Measurements from ENCODE around the gene CCDC92B. TPM values are rescaled to one million over a fixed set of nuclear protein-coding genes. Genes with fewer than 3 reads are reported as not detected.

Gene CCDC92B
- total and polyA plus RNA-seq, 2 experiments from 2014 or later, result 0.10 TPM; not detected in 1

DNA sequence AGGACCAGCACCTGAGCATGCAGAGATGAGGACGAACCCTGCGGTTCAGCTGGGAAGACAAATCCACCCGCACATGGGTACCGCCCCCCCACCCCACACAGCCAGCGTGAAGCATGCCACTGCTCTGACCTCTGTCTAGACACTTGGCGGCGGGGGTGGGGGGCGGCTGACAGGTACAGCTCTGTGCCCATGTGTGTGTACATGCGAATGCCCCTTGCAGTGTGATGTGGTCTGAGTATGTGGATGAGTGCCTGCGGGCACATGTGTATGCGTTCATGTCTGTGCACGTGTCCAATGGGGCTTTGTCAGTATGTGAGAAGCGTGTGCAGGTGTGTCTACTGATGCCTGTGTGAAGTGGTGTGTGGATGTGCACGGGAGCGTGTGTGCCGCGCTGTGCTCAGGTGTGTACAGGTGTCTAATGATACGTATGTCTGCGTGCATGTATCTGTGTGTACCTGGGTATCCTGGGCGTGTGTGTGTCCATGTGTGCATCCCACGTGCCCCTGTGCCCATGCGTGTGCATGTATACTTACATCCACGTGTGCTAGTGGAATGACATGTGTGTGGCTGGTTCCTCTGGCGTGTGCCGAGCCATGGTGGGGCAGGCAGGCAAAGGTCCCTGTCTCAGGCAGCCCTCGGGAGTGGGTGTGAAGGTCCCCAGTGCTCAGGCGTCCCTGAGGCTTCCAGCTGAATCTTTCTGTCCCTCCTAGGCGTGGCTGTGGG is 46.1 kb upstream of the CCDC92B start:
- no peaks in the 10 kb centered on the region for H3K9me2 ChIP-seq (replicated peaks; ENCODE audit: insufficient read depth)
- no peak for DNase-seq (ENCODE audit: low spot score)
- no peak overlapping the region for H3K4me2 ChIP-seq
- no peak overlapping the region for H3K4me3 ChIP-seq
- H4K20me1 ChIP-seq (ENCODE audit: insufficient read depth, poor library complexity, severe bottlenecking), result no peaks in the 10 kb centered on the region
- TF ChIP-seq EZH2phosphoT487 (IDR thresholded peaks at IDR 0.05; ENCODE audit: low read depth, severe bottlenecking, unreplicated experiment) (no peak), EZH2 (IDR thresholded peaks at IDR 0.05; ENCODE audit: borderline replicate concordance) (no peak)
- TF ChIP-seq, protein P1, sequence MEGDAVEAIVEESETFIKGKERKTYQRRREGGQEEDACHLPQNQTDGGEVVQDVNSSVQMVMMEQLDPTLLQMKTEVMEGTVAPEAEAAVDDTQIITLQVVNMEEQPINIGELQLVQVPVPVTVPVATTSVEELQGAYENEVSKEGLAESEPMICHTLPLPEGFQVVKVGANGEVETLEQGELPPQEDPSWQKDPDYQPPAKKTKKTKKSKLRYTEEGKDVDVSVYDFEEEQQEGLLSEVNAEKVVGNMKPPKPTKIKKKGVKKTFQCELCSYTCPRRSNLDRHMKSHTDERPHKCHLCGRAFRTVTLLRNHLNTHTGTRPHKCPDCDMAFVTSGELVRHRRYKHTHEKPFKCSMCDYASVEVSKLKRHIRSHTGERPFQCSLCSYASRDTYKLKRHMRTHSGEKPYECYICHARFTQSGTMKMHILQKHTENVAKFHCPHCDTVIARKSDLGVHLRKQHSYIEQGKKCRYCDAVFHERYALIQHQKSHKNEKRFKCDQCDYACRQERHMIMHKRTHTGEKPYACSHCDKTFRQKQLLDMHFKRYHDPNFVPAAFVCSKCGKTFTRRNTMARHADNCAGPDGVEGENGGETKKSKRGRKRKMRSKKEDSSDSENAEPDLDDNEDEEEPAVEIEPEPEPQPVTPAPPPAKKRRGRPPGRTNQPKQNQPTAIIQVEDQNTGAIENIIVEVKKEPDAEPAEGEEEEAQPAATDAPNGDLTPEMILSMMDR (IDR thresholded peaks at IDR 0.05; ENCODE audit: poor library complexity), result no peak
- H3K27me3 ChIP-seq, result no peaks in the 10 kb centered on the region
- WGBS (ENCODE audit: low lambda C conversion rate, missing lambda C conversion rate), result 93% methylated on average over 27 of the region's 28 CpGs
- H2AFZ ChIP-seq, result no peak overlapping the region
- H3K4me1 ChIP-seq (ENCODE audit: insufficient read depth), result no peaks in the 10 kb centered on the region
- H3K79me2 ChIP-seq, result no peaks in the 10 kb centered on the region
- H3K9me3 ChIP-seq (ENCODE audit: low read depth), result no peaks in the 10 kb centered on the region
- H3K27ac ChIP-seq, result no peak overlapping the region
- H3K36me3 ChIP-seq (replicated peaks; ENCODE audit: insufficient read depth, low read depth), result no peaks in the 10 kb centered on the region

DNA sequence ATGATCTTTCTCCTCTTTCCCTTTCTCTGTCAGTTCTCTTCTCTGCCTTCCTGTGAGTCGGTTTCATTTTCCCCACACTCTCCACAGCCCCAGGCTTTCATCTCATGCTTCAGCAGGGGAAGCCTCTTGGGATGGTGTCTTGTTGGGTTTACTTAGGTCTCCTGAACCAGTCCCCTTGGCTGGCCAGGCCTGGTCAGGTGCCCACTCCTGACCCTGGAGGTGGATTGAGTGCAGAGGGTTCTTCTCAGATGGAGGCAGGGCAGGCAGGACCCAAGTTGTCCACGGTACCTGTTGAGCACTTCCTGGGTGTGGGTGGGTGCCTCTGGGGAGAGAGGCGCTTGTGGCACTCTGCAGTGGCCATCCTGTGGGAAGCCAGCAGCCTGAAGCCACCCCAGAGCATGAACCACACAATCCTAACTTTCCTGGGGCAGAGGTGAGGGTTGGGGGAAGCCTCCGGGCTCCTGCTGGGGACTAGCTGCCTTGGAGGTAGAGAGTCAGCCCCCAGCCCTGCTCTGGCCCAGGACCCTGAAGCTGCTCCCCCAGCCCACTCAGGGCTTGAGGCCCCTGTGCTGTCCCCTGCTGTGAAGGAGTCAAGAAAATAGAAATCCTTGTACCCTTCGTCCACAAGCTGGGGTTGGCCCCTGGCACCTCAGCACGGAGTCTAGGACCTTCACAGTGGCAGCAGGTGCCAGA is 44.8 kb upstream of the CCDC92B start:
- H3K9me3 ChIP-seq (ENCODE audit: low read depth), result no peaks in the 10 kb centered on the region
- no peak overlapping the region for H2AFZ ChIP-seq
- no peak overlapping the region for H3K4me3 ChIP-seq
- DNase-seq (ENCODE audit: low spot score), result no peak
- no peaks in the 10 kb centered on the region for H3K4me1 ChIP-seq (ENCODE audit: insufficient read depth)
- WGBS (ENCODE audit: low lambda C conversion rate, missing lambda C conversion rate), result 91% methylated on average over 6 of the region's 6 CpGs
- H3K9me2 ChIP-seq (replicated peaks; ENCODE audit: insufficient read depth), result no peaks in the 10 kb centered on the region
- H3K27ac ChIP-seq, result no peak overlapping the region
- no peaks in the 10 kb centered on the region for H3K36me3 ChIP-seq (replicated peaks; ENCODE audit: insufficient read depth, low read depth)
- no peak for TF ChIP-seq EZH2 (IDR thresholded peaks at IDR 0.05; ENCODE audit: borderline replicate concordance)
- TF ChIP-seq EZH2phosphoT487 (IDR thresholded peaks at IDR 0.05; ENCODE audit: low read depth, severe bottlenecking, unreplicated experiment), result no peak
- TF ChIP-seq, protein P1 (IDR thresholded peaks at IDR 0.05; ENCODE audit: poor library complexity), result no peak
- H3K4me2 ChIP-seq, result no peak overlapping the region
- no peaks in the 10 kb centered on the region for H4K20me1 ChIP-seq (ENCODE audit: insufficient read depth, poor library complexity, severe bottlenecking)
- H3K79me2 ChIP-seq, result no peaks in the 10 kb centered on the region
- H3K27me3 ChIP-seq, result no peaks in the 10 kb centered on the region

DNA sequence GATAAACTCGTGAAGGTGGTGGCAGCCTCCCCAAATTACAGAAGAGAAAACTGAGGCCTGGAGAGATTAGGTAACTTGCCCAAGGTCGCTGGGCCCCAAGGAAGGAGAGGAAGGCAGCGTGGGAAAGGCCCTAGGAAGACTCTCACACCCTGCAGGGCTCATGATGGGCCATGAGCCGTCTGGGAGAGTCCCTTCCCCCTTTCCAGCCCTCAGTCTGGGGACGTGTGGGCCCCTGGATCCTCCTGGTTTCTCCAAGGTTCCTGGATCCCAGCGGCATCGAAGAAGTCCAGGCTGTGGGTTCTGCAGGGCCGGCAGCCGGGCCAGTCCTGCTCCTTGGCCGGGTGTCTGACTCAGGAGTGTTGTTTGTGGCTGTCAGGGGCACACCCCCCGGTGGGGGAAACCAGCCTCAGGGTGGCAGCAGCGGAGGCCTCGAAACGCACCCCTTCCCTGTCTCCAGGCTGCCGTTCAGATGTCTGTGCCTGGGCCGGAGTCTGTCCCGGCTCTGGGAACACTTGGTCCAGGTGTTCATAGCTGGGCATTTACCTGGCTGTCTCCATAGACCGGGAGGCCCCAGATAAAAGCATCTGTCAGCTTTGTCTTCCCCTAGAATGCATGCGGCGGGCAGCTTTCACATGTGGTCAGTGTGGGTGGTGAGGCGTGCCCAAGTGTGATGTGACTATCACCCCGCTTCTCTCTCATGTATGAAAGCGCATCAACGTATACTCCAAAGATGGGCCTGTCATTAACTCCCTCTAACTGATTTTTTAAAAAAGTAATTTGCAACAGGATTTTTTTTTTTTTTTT is 43.1 kb upstream of the CCDC92B start:
- 74% methylated on average over 24 of the region's 24 CpGs for WGBS (ENCODE audit: low lambda C conversion rate, missing lambda C conversion rate)
- no peak for DNase-seq (ENCODE audit: low spot score)
- no peak overlapping the region for H3K4me2 ChIP-seq
- H3K4me3 ChIP-seq, result no peak overlapping the region
- no peak overlapping the region for H2AFZ ChIP-seq
- no peaks in the 10 kb centered on the region for H3K9me2 ChIP-seq (replicated peaks; ENCODE audit: insufficient read depth)
- no peaks in the 10 kb centered on the region for H3K79me2 ChIP-seq
- no peaks in the 10 kb centered on the region for H3K4me1 ChIP-seq (ENCODE audit: insufficient read depth)
- TF ChIP-seq, protein P1 (IDR thresholded peaks at IDR 0.05; ENCODE audit: poor library complexity), result no peak
- TF ChIP-seq EZH2 (IDR thresholded peaks at IDR 0.05; ENCODE audit: borderline replicate concordance), result no peak
- TF ChIP-seq EZH2phosphoT487 (IDR thresholded peaks at IDR 0.05; ENCODE audit: low read depth, severe bottlenecking, unreplicated experiment), result no peak
- H3K27ac ChIP-seq, result no peak overlapping the region
- no peaks in the 10 kb centered on the region for H3K27me3 ChIP-seq
- no peaks in the 10 kb centered on the region for H3K9me3 ChIP-seq (ENCODE audit: low read depth)
- no peaks in the 10 kb centered on the region for H3K36me3 ChIP-seq (replicated peaks; ENCODE audit: insufficient read depth, low read depth)
- no peaks in the 10 kb centered on the region for H4K20me1 ChIP-seq (ENCODE audit: insufficient read depth, poor library complexity, severe bottlenecking)
